Neural crest cell (in vitro differentiated cells): ENCODE results near the gene C14orf93. TPM values are rescaled to one million over a fixed set of nuclear protein-coding genes. Genes with fewer than 3 reads are reported as not detected.
A peak's percentile ranks its signal among the peaks of the same experiment; 100 is the strongest.
"Not testable (repeated sequence)": the region's sequence is repeated elsewhere in the genome, so short reads cannot be mapped to it uniquely, and the experiment has no call there.

ENCODE experiments used
- DNase-seq: peaks from one replicate; pipeline ENCODE4 v3.0.0; 2021; ENCODE audit warnings: low read depth, mixed read lengths, low spot score
- H3K27ac Mint-ChIP-seq: one replicate; pipeline ENCODE4 v1.8.0; 2021; ENCODE audit warnings: mild to moderate bottlenecking, mixed read lengths; ENCODE audit not compliant: unreplicated experiment
- H3K27me3 Mint-ChIP-seq: 2 replicates; pipeline ENCODE4 v1.8.0; 2021; ENCODE audit warnings: low read depth, mild to moderate bottlenecking, mixed read lengths
- H3K36me3 Mint-ChIP-seq: 2 replicates; pipeline ENCODE4 v1.8.0; 2021; ENCODE audit warnings: low read depth, mild to moderate bottlenecking, mixed read lengths
- H3K4me1 Mint-ChIP-seq: 2 replicates; pipeline ENCODE4 v1.8.0; 2021; ENCODE audit warnings: mixed read lengths
- H3K4me3 Mint-ChIP-seq: one replicate; pipeline ENCODE4 v1.8.0; 2021; ENCODE audit warnings: mild to moderate bottlenecking, mixed read lengths
- H3K9me3 Mint-ChIP-seq: 2 replicates; pipeline ENCODE4 v1.8.0; 2021; ENCODE audit warnings: mixed read lengths
- total RNA-seq: library from RNA; stranded (reverse); gene quantifications from 2 replicates; pipeline ENCODE4 v1.2.1, GENCODE V29; 2021
- TF ChIP-seq, protein P1 (sequence below): fragments of 200-600 bp; sonication (generic); conservative IDR thresholded peaks from 2 replicates; pipeline ENCODE4 v1.5.0; 2021; ENCODE audit warnings: antibody characterized with exemption, mild to moderate bottlenecking

The C14orf93 gene
- total RNA-seq, 1 donor from 2014 or later: 13.6 TPM

DNA sequence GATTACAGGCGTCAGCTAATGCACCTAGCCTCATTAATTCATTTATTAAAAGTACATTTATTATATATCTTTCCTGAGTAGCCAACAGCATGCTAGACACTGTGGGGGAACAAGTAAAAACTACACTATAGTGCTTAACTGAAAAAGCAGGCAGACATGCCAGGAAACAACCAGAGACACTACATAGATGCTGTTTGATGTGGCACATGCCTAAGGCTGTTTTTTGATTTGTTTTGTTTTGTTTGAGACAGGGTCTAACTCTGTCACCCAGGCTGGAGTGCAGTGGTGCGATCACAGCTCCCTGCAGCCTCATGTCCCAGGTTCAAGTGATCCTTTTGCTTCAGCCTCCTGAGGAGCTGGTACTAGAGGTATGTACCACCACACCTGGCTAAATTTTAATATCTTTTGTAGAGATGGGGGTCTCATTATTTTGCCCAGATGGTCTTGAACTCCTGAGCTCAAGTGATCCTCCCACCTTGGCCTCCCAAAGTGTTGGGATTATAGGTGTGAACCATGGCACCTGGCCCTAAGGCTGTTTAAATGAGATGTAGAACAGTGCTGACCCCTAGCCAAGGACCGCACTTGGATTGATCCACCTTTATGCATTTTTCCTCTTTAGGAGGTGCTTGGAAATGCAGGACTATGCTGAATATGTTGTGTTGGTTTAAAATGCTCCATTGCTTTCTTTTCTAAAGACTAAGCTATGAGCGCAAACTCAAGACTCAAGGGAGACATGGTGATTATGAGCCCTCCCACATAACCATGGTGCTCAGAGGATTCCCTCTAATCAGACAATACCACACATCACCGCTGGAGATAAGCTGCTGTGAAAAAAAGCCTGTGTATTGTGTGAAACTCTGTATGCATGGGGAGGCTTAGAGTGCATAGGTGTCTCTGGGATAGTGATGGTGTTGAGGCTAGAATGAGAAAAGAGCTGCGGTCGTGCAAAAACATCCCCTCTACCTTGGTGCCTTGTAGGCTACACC lies 10.5 kb upstream of the C14orf93 start:
- no peaks in the 10 kb centered on the region for H3K9me3 Mint-ChIP-seq
- H3K27ac Mint-ChIP-seq: no peak overlapping the region
- no peak for DNase-seq
- peaks cover 35% of the 10 kb centered on the region for H3K4me1 Mint-ChIP-seq
- H3K36me3 Mint-ChIP-seq: no peaks in the 10 kb centered on the region
- no peak overlapping the region for H3K4me3 Mint-ChIP-seq
- H3K27me3 Mint-ChIP-seq: no peaks in the 10 kb centered on the region
- TF ChIP-seq, protein P1, sequence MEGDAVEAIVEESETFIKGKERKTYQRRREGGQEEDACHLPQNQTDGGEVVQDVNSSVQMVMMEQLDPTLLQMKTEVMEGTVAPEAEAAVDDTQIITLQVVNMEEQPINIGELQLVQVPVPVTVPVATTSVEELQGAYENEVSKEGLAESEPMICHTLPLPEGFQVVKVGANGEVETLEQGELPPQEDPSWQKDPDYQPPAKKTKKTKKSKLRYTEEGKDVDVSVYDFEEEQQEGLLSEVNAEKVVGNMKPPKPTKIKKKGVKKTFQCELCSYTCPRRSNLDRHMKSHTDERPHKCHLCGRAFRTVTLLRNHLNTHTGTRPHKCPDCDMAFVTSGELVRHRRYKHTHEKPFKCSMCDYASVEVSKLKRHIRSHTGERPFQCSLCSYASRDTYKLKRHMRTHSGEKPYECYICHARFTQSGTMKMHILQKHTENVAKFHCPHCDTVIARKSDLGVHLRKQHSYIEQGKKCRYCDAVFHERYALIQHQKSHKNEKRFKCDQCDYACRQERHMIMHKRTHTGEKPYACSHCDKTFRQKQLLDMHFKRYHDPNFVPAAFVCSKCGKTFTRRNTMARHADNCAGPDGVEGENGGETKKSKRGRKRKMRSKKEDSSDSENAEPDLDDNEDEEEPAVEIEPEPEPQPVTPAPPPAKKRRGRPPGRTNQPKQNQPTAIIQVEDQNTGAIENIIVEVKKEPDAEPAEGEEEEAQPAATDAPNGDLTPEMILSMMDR: no peak

GRCh38 chr14:23018107-23018506 lies 8.2 kb upstream of the C14orf93 start:
- DNase-seq: no peak
- no peak overlapping the region for H3K27ac Mint-ChIP-seq
- TF ChIP-seq, protein P1: no peak
- H3K4me1 Mint-ChIP-seq: peaks cover 16% of the 10 kb centered on the region
- H3K9me3 Mint-ChIP-seq: no peaks in the 10 kb centered on the region
- H3K27me3 Mint-ChIP-seq: no peaks in the 10 kb centered on the region
- H3K36me3 Mint-ChIP-seq: no peaks in the 10 kb centered on the region
- H3K4me3 Mint-ChIP-seq: no peak overlapping the region

- peaks cover 11% of the 10 kb centered on the region for H3K4me1 Mint-ChIP-seq
- H3K36me3 Mint-ChIP-seq: no peaks in the 10 kb centered on the region
- TF ChIP-seq, protein P1: no peak
- no peak overlapping the region for H3K27ac Mint-ChIP-seq
- H3K9me3 Mint-ChIP-seq: no peaks in the 10 kb centered on the region
- H3K4me3 Mint-ChIP-seq: no peak overlapping the region
- H3K27me3 Mint-ChIP-seq: no peaks in the 10 kb centered on the region
- DNase-seq: no peak
Measured at GRCh38 chr14:23017091-23017490, 7.1 kb upstream of the C14orf93 start.

- DNase-seq: no peak
- Mint-ChIP-seq H3K36me3 (no peaks in the 10 kb centered on the region), H3K4me1 (peaks cover 6% of the 10 kb centered on the region), H3K27me3 (no peaks in the 10 kb centered on the region), H3K27ac (no peak overlapping the region), H3K9me3 (no peaks in the 10 kb centered on the region), H3K4me3 (no peak overlapping the region)
- TF ChIP-seq, protein P1: no peak
Measured at GRCh38 chr14:23015618-23016017, 5.7 kb upstream of the C14orf93 start.

- peaks cover 20% of the 10 kb centered on the region for H3K4me1 Mint-ChIP-seq
- DNase-seq, H3K9me3 Mint-ChIP-seq, H3K36me3 Mint-ChIP-seq, H3K27ac Mint-ChIP-seq, H3K27me3 Mint-ChIP-seq, H3K4me3 Mint-ChIP-seq: not testable (repeated sequence)
Measured at GRCh38 chr14:23013749-23014054, 3.8 kb upstream of the C14orf93 start.

DNA sequence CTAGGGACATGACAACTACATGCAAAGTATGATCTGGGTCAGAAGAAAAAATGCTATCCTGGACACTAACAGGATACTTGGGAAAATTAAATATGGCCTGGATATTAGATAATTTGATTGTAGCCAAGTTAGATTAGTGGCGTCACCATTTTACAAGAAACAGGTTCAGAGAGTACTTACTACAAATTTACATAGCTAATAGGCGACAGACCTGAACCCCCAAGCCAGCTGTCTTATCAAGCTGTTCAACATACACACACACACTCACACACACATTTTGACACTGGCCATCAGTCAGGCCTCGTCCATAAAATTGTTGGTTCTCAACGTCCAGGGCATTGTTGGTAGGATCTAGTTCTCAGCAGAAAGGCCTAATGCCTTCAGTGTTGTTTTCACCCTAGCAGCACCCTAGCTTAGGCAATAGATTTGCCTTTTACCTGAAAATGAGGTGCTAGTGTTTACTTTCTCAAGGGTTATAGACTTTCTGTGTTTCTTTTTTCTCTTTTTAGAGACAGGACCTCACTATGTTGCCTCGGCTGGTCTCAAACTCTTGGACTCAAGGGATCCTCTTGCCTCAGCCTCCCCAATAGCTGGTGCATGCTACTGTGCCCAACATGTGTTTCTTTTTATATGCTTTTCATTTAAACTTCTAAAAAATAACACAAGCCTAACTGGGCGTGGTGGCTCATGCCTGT lies 3.3 kb upstream of the C14orf93 start:
- peaks cover 25% of the 10 kb centered on the region for H3K4me1 Mint-ChIP-seq
- DNase-seq: no peak

More for the DNA sequence above, 3.3 kb upstream of the C14orf93 start:
- H3K27me3 Mint-ChIP-seq: no peaks in the 10 kb centered on the region
- H3K9me3 Mint-ChIP-seq: peaks cover 2% of the 10 kb centered on the region
- peak overlapping the region; percentile 34 for H3K4me3 Mint-ChIP-seq
- no peak overlapping the region for H3K27ac Mint-ChIP-seq
- TF ChIP-seq, protein P1: no peak
- no peaks in the 10 kb centered on the region for H3K36me3 Mint-ChIP-seq
